Measurements from ENCODE around the gene APOA5.

Gene APOA5

DNA sequence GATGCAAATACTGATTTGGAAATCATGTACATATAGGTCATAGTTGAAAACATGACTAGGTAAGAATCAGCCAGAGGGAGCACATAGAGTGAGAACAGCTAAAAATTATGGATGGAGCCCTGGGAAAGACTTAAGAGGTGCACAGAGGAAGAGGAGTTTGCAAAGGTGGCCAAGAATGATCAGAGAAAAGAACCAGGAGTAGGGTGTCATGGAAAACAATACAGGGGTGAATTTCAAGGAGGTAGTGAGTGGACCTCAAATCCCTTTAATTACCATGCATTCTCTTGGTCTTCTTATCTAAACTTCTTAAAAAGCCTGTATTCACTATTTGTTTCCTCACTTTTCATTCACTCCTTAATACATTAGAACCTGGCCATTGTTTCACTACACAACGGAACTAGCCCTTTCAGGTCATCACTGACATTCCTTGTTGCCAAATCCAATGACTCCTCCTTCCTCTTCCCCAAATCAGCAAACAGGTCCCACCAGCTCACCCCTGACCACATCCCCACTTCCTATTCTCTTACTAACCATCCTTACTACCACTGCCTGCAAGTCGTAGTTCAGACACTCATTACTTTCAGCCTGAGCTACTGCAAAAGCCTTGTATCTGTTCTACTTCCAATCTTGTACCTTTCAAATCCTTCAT is 41.5 kb downstream of the APOA5 start:
- Histone ChIP-seq H3K36me3 (ENCODE audit: insufficient read depth, low read length) (peaks cover 54% of the 10 kb centered on the region), H3K27me3 (ENCODE audit: control insufficient read depth in 1 of 2, insufficient read depth in 2 of 2, low read length in 2 of 2) (no peaks in the 10 kb centered on the region), H3K9ac (ENCODE audit: low read length) (no peak overlapping the region), H3K4me3 (ENCODE audit: low read depth in 1 of 2, low read length in 2 of 2) (no peak overlapping the region), H3K9me3 (ENCODE audit: low read length) (no peaks in the 10 kb centered on the region), H3K4me1 (ENCODE audit: insufficient read depth, low read length) (no peaks in the 10 kb centered on the region), H3K27ac (ENCODE audit: low read depth, low read length) (no peak overlapping the region)

DNA sequence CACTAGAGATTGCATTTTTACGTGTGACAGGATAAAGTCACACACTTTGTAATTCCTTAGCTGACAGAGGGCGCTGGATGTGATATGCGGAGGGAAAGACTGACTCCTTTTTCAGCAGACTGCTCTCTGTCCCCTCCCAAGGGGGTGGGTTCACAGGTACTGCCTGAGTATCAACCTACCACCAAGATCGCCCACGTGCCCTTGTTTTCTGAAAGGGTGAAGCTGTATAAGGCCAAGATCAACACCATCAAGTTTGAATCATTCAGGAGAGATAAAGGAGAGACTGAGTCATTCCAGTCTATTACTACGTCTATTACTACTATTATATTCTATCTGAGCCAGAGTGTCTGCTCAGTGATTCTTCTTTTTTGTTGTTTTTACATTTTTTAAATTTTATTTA is 49.6 kb downstream of the APOA5 start:
- Histone ChIP-seq H3K27ac (ENCODE audit: low read depth, low read length) (no peak overlapping the region), H3K9me3 (ENCODE audit: low read length) (no peaks in the 10 kb centered on the region), H3K27me3 (ENCODE audit: control insufficient read depth in 1 of 2, insufficient read depth in 2 of 2, low read length in 2 of 2) (no peaks in the 10 kb centered on the region), H3K4me3 (ENCODE audit: low read depth in 1 of 2, low read length in 2 of 2) (no peak overlapping the region), H3K36me3 (ENCODE audit: insufficient read depth, low read length) (peaks cover 6% of the 10 kb centered on the region), H3K4me1 (ENCODE audit: insufficient read depth, low read length) (no peaks in the 10 kb centered on the region), H3K9ac (ENCODE audit: low read length) (no peak overlapping the region)

DNA sequence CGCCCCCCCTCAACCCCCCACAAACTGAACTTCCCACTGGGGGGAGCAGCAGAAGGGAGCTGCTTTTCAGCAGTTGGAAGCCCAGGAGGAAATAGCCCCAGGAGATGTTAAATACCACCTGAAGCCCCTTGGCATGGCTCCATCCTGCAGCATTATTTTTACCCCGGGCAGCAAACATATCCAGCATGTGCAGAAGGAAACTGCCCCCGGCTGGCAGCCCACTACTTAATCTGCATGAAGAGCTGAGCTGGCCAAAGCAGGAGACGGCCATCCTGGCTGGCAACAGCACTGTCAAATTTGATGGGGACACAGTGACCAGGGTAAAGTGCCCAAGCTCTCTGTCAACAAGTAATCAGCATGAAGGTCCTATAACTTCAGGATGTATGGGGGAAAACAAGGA is 50.9 kb downstream of the APOA5 start:
- Histone ChIP-seq H3K9me3 (ENCODE audit: low read length) (no peaks in the 10 kb centered on the region), H3K9ac (ENCODE audit: low read length) (no peak overlapping the region)

More for the DNA sequence above, 50.9 kb downstream of the APOA5 start:
- Histone ChIP-seq H3K4me3 (ENCODE audit: low read depth in 1 of 2, low read length in 2 of 2) (no peak overlapping the region), H3K36me3 (ENCODE audit: insufficient read depth, low read length) (no peaks in the 10 kb centered on the region), H3K27me3 (ENCODE audit: control insufficient read depth in 1 of 2, insufficient read depth in 2 of 2, low read length in 2 of 2) (no peaks in the 10 kb centered on the region), H3K27ac (ENCODE audit: low read depth, low read length) (no peak overlapping the region), H3K4me1 (ENCODE audit: insufficient read depth, low read length) (no peaks in the 10 kb centered on the region)
